Measurements from ENCODE around the gene C19orf47. TPM values are rescaled to one million over a fixed set of nuclear protein-coding genes. Genes with fewer than 3 reads are reported as not detected.
A peak's percentile ranks its signal among the peaks of the same experiment; 100 is the strongest.

The C19orf47 gene
- total RNA-seq, 1 donor = 11.2 TPM

- DNase-seq (ENCODE audit: low read depth) = no peak
- TF ChIP-seq, protein P1, sequence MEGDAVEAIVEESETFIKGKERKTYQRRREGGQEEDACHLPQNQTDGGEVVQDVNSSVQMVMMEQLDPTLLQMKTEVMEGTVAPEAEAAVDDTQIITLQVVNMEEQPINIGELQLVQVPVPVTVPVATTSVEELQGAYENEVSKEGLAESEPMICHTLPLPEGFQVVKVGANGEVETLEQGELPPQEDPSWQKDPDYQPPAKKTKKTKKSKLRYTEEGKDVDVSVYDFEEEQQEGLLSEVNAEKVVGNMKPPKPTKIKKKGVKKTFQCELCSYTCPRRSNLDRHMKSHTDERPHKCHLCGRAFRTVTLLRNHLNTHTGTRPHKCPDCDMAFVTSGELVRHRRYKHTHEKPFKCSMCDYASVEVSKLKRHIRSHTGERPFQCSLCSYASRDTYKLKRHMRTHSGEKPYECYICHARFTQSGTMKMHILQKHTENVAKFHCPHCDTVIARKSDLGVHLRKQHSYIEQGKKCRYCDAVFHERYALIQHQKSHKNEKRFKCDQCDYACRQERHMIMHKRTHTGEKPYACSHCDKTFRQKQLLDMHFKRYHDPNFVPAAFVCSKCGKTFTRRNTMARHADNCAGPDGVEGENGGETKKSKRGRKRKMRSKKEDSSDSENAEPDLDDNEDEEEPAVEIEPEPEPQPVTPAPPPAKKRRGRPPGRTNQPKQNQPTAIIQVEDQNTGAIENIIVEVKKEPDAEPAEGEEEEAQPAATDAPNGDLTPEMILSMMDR (IDR thresholded peaks at IDR 0.05; ENCODE audit: insufficient read depth, low read depth, low read length) = no peak
- no peak overlapping the region for H3K4me3 ChIP-seq (ENCODE audit: low read depth, low read length)
Observed at GRCh38 chr19:40271706-40272105, 76.5 kb downstream of the C19orf47 start.

GRCh38 chr19:40270362-40271089, 77.7 kb downstream of the C19orf47 start:
- H3K4me3 ChIP-seq (ENCODE audit: low read depth, low read length) = no peak overlapping the region
- no peak for DNase-seq (ENCODE audit: low read depth)
- TF ChIP-seq, protein P1 (IDR thresholded peaks at IDR 0.05; ENCODE audit: insufficient read depth, low read depth, low read length) = no peak

Small RNAs within 50 kb of the gene (small RNA-seq; reads per million reads assigned to genes)
- gene MIR641 (64.9 reads per million, percentile 96 among the genes with 10 or more reads in this experiment), gene MIR6796 (not detected), gene RF00019 (not detected), gene RNU6-945P (not detected)

Other genes with a start within 250 kb of the C19orf47 start
- gene MAP3K10, start 157.0 kb downstream of the C19orf47 start, total RNA-seq = 8.6 and 12.6 TPM in 2 replicates
- not detected in 2 replicates for gene TTC9B, start 130.0 kb downstream of the C19orf47 start, total RNA-seq
- gene CCNP, start 121.7 kb downstream of the C19orf47 start, total RNA-seq = under 0.01 and 0.86 TPM in 2 replicates
- gene AKT2, start 63.1 kb downstream of the C19orf47 start, total RNA-seq = 120 and 142 TPM in 2 replicates
- gene PLD3, start 298 bp upstream of the C19orf47 start, total RNA-seq = 146 and 152 TPM in 2 replicates
- under 0.01 TPM in 2 replicates for gene HIPK4, start 41.8 kb upstream of the C19orf47 start, total RNA-seq
- 0.86 and 1.9 TPM in 2 replicates for gene PRX, start 65.0 kb upstream of the C19orf47 start, total RNA-seq
- 20.0 and 22.0 TPM in 2 replicates for gene SERTAD1, start 77.6 kb upstream of the C19orf47 start, total RNA-seq
- gene SERTAD3, start 95.9 kb upstream of the C19orf47 start, total RNA-seq = 38.0 and 49.2 TPM in 2 replicates
- 33.7 and 64.7 TPM in 2 replicates for gene BLVRB, start 117.3 kb upstream of the C19orf47 start, total RNA-seq
- 0.32 and 1.3 TPM in 2 replicates for gene SPTBN4, start 118.6 kb upstream of the C19orf47 start, total RNA-seq
- gene SHKBP1, start 228.5 kb upstream of the C19orf47 start, total RNA-seq = 17.7 and 20.9 TPM in 2 replicates